DOHH2 (cell line): Measurements from ENCODE around the gene PDE8A.

Experiments used
- H3F3A ChIP-seq: fragments of 200-600 bp; sonication (generic), shearing (Covaris generic); 2 replicates; pipeline ENCODE4 v1.6.0; 2016; ENCODE audit warnings: antibody characterized with exemption, mild to moderate bottlenecking; ENCODE audit not compliant: control insufficient read depth, insufficient read depth
- H3K27ac ChIP-seq: fragments of 200-600 bp; sonication (generic); 2 replicates; pipeline ENCODE4 v1.5.1; 2014; ENCODE audit warnings: low read depth, mild to moderate bottlenecking, low read length, moderate library complexity
- H3K27me3 ChIP-seq: fragments of 200-600 bp; sonication (generic); 2 replicates; pipeline ENCODE4 v1.6.1; 2014; ENCODE audit warnings: mild to moderate bottlenecking, low read length, mixed read lengths; ENCODE audit not compliant: control insufficient read depth
- H3K36me3 ChIP-seq: fragments of 200-600 bp; sonication (generic); 2 replicates; pipeline ENCODE4 v1.6.1; 2014; ENCODE audit warnings: mild to moderate bottlenecking, low read length, moderate library complexity, mixed read lengths; ENCODE audit not compliant: control insufficient read depth
- H3K4me1 ChIP-seq: fragments of 200-600 bp; sonication (generic); 2 replicates; pipeline ENCODE4 v1.6.1; 2014; ENCODE audit warnings: mild to moderate bottlenecking, low read length, mixed read lengths; ENCODE audit not compliant: control insufficient read depth
- H3K4me2 ChIP-seq: fragments of 200-600 bp; sonication (generic); 2 replicates; pipeline ENCODE4 v1.6.0; 2014; ENCODE audit warnings: mild to moderate bottlenecking, low read length, moderate library complexity
- H3K4me3 ChIP-seq: fragments of 200-600 bp; sonication (generic); 2 replicates; pipeline ENCODE4 v1.5.1; 2014; ENCODE audit warnings: mild to moderate bottlenecking, low read length, mixed read lengths
- H3K79me2 ChIP-seq: fragments of 200-600 bp; sonication (generic); 2 replicates; pipeline ENCODE4 v1.6.1; 2014; ENCODE audit warnings: mild to moderate bottlenecking, low read length, mixed read lengths; ENCODE audit not compliant: control insufficient read depth
- H3K9me2 ChIP-seq: fragments of 200-600 bp; sonication (generic); replicated peaks from 2 replicates; pipeline ENCODE4 v1.6.1; 2014; ENCODE audit warnings: mild to moderate bottlenecking, low read length, mixed read lengths; ENCODE audit not compliant: control insufficient read depth
- H3K9me3 ChIP-seq: fragments of 200-600 bp; sonication (generic); 2 replicates; pipeline ENCODE4 v1.6.1; 2014; ENCODE audit warnings: antibody characterized with exemption, low read length, mixed read lengths; ENCODE audit not compliant: control insufficient read depth, insufficient read depth
- H4K20me1 ChIP-seq: fragments of 200-600 bp; sonication (generic); 2 replicates; pipeline ENCODE4 v1.6.0; 2014; ENCODE audit warnings: low read depth, mild to moderate bottlenecking, antibody characterized with exemption, low read length, moderate library complexity; ENCODE audit not compliant: control insufficient read depth, insufficient read depth
- CTCF ChIP-seq: fragments of 200-600 bp; sonication (generic); IDR thresholded peaks from one replicate; pipeline ENCODE4 v1.5.1; 2014; ENCODE audit warnings: antibody characterized with exemption, mild to moderate bottlenecking, low read depth, low read length; ENCODE audit not compliant: poor library complexity, severe bottlenecking
- EZH2phosphoT487 ChIP-seq: fragments of 200-600 bp; sonication (generic); IDR thresholded peaks from 2 replicates; pipeline ENCODE4 v1.6.1; 2017; ENCODE audit warnings: borderline replicate concordance, mild to moderate bottlenecking, antibody characterized with exemption, low read length, moderate library complexity, mixed read lengths

The PDE8A gene

GRCh38 chr15:85013785-85014184 lies 32.1 kb downstream of the PDE8A start:
- no peaks in the 10 kb centered on the region for H3K9me3 ChIP-seq
- no peaks in the 10 kb centered on the region for H3K36me3 ChIP-seq
- H3F3A ChIP-seq = peaks cover 11% of the 10 kb centered on the region
- peaks cover 54% of the 10 kb centered on the region for H3K79me2 ChIP-seq
- H3K4me1 ChIP-seq = peaks cover 52% of the 10 kb centered on the region
- no peaks in the 10 kb centered on the region for H4K20me1 ChIP-seq
- H3K27me3 ChIP-seq = no peaks in the 10 kb centered on the region
- no peaks in the 10 kb centered on the region for H3K9me2 ChIP-seq
- H3K4me2 ChIP-seq = no peak overlapping the region
- TF ChIP-seq EZH2phosphoT487 (no peak), CTCF (no peak)
- H3K27ac ChIP-seq = no peak overlapping the region
- H3K4me3 ChIP-seq = no peak overlapping the region

GRCh38 chr15:85014932-85015331 lies 33.3 kb downstream of the PDE8A start:
- Histone ChIP-seq H3K4me2 (peak overlapping the region; percentile 64), H3K27ac (peak overlapping the region; percentile 16; the same call in 1 of the 2 replicates)
- TF ChIP-seq CTCF = no peak
- no peak for TF ChIP-seq EZH2phosphoT487

GRCh38 chr15:85016275-85016674 lies 34.6 kb downstream of the PDE8A start:
- H3K27me3 ChIP-seq = no peaks in the 10 kb centered on the region
- H3K27ac ChIP-seq = no peak overlapping the region
- H3K4me1 ChIP-seq = peaks cover 27% of the 10 kb centered on the region
- no peaks in the 10 kb centered on the region for H3K9me2 ChIP-seq
- no peak overlapping the region for H3K4me2 ChIP-seq
- H3K36me3 ChIP-seq = no peaks in the 10 kb centered on the region
- H3K4me3 ChIP-seq = no peak overlapping the region
- H3K9me3 ChIP-seq = no peaks in the 10 kb centered on the region
- H3F3A ChIP-seq = no peaks in the 10 kb centered on the region
- peaks cover 36% of the 10 kb centered on the region for H3K79me2 ChIP-seq
- no peaks in the 10 kb centered on the region for H4K20me1 ChIP-seq
- TF ChIP-seq CTCF = no peak

More at GRCh38 chr15:85014932-85015331, 33.3 kb downstream of the PDE8A start:
- Histone ChIP-seq H3K4me3 (peak overlapping the region; percentile 51), H3K9me2 (no peaks in the 10 kb centered on the region), H3K9me3 (no peaks in the 10 kb centered on the region), H3K27me3 (no peaks in the 10 kb centered on the region), H3K4me1 (peaks cover 41% of the 10 kb centered on the region), H3K36me3 (no peaks in the 10 kb centered on the region), H3K79me2 (peaks cover 45% of the 10 kb centered on the region), H4K20me1 (no peaks in the 10 kb centered on the region), H3F3A (peaks cover 7% of the 10 kb centered on the region)
